ENCODE data around the gene UACA.

- TF ChIP-seq, protein P1, sequence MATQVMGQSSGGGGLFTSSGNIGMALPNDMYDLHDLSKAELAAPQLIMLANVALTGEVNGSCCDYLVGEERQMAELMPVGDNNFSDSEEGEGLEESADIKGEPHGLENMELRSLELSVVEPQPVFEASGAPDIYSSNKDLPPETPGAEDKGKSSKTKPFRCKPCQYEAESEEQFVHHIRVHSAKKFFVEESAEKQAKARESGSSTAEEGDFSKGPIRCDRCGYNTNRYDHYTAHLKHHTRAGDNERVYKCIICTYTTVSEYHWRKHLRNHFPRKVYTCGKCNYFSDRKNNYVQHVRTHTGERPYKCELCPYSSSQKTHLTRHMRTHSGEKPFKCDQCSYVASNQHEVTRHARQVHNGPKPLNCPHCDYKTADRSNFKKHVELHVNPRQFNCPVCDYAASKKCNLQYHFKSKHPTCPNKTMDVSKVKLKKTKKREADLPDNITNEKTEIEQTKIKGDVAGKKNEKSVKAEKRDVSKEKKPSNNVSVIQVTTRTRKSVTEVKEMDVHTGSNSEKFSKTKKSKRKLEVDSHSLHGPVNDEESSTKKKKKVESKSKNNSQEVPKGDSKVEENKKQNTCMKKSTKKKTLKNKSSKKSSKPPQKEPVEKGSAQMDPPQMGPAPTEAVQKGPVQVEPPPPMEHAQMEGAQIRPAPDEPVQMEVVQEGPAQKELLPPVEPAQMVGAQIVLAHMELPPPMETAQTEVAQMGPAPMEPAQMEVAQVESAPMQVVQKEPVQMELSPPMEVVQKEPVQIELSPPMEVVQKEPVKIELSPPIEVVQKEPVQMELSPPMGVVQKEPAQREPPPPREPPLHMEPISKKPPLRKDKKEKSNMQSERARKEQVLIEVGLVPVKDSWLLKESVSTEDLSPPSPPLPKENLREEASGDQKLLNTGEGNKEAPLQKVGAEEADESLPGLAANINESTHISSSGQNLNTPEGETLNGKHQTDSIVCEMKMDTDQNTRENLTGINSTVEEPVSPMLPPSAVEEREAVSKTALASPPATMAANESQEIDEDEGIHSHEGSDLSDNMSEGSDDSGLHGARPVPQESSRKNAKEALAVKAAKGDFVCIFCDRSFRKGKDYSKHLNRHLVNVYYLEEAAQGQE (IDR thresholded peaks at IDR 0.05; ENCODE audit: insufficient replicate concordance, low read depth) = no peak
- TF ChIP-seq, protein P2, sequence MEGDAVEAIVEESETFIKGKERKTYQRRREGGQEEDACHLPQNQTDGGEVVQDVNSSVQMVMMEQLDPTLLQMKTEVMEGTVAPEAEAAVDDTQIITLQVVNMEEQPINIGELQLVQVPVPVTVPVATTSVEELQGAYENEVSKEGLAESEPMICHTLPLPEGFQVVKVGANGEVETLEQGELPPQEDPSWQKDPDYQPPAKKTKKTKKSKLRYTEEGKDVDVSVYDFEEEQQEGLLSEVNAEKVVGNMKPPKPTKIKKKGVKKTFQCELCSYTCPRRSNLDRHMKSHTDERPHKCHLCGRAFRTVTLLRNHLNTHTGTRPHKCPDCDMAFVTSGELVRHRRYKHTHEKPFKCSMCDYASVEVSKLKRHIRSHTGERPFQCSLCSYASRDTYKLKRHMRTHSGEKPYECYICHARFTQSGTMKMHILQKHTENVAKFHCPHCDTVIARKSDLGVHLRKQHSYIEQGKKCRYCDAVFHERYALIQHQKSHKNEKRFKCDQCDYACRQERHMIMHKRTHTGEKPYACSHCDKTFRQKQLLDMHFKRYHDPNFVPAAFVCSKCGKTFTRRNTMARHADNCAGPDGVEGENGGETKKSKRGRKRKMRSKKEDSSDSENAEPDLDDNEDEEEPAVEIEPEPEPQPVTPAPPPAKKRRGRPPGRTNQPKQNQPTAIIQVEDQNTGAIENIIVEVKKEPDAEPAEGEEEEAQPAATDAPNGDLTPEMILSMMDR (IDR thresholded peaks at IDR 0.05; ENCODE audit: insufficient read depth, low read length) = no peak
Observed at GRCh38 chr15:70772402-70772801, 9.0 kb upstream of the UACA start.
